ES-I3 (cell line): Measurements from ENCODE around the gene HOOK2.
"Not testable (repeated sequence)": the region's sequence is repeated elsewhere in the genome, so short reads cannot be mapped to it uniquely, and the experiment has no call there.

ENCODE experiments used
- H3K36me3 ChIP-seq: 2 replicates; pipeline ENCODE4 v1.6.1; 2013; ENCODE audit warnings: mild to moderate bottlenecking, low read length, control low read depth, moderate library complexity; ENCODE audit not compliant: insufficient read depth
- H3K4me1 ChIP-seq: 2 replicates; pipeline ENCODE4 v1.6.1; 2013; ENCODE audit warnings: mild to moderate bottlenecking, control low read depth, low read length; ENCODE audit not compliant: insufficient read depth
- H3K9ac ChIP-seq: 2 replicates; pipeline ENCODE4 v1.6.1; 2013; ENCODE audit warnings: low read depth, mild to moderate bottlenecking, low read length, moderate library complexity
- H3K9me3 ChIP-seq: 2 replicates; pipeline ENCODE4 v1.6.1; 2013; ENCODE audit warnings: mild to moderate bottlenecking, low read length, moderate library complexity; ENCODE audit not compliant: control insufficient read depth, insufficient read depth

HOOK2 gene

GRCh38 chr19:12774588-12775555 is at the start of gene HOOK2:
TSS of gene HOOK2 (minus strand) at chr19:12775552. CDS start at chr19:12775449, 103 bp downstream.
- peak within 1 kb of the TSS; percentile 67 for H3K9ac ChIP-seq
- no peaks in the 10 kb centered on the region for H3K9me3 ChIP-seq
- H3K36me3 ChIP-seq: no peaks in the 10 kb centered on the region
- H3K4me1 ChIP-seq: no peaks in the 10 kb centered on the region; the same call in 1 of the 2 replicates

- Histone ChIP-seq H3K36me3 (no peaks in the 10 kb centered on the region), H3K9me3 (no peaks in the 10 kb centered on the region), H3K9ac (no peak overlapping the region), H3K4me1 (no peaks in the 10 kb centered on the region)
Measured at GRCh38 chr19:12821761-12822160, 46.4 kb upstream of the HOOK2 start.

- H3K9ac ChIP-seq, H3K9me3 ChIP-seq, H3K36me3 ChIP-seq, H3K4me1 ChIP-seq: not testable (repeated sequence)
Measured at GRCh38 chr19:12817810-12818209, 42.5 kb upstream of the HOOK2 start.

- H3K36me3 ChIP-seq, H3K9me3 ChIP-seq, H3K9ac ChIP-seq, H3K4me1 ChIP-seq: not testable (repeated sequence)
Measured at GRCh38 chr19:12817188-12817587, 41.8 kb upstream of the HOOK2 start.

- no peaks in the 10 kb centered on the region for H3K4me1 ChIP-seq
- no peak overlapping the region for H3K9ac ChIP-seq
- H3K9me3 ChIP-seq: no peaks in the 10 kb centered on the region
- H3K36me3 ChIP-seq: peaks cover 1% of the 10 kb centered on the region; the same call in 1 of the 2 replicates
Measured at GRCh38 chr19:12815088-12815487, 39.7 kb upstream of the HOOK2 start.

GRCh38 chr19:12806242-12807081 is 31.1 kb upstream of the HOOK2 start, which contains the start of gene RNASEH2A:
TSS of gene RNASEH2A (plus strand) at chr19:12806584. CDS start at chr19:12806674, 90 bp downstream.
- H3K9ac ChIP-seq: peak within 1 kb of the TSS; percentile 64
- H3K4me1 ChIP-seq: no peaks in the 10 kb centered on the region

GRCh38 chr19:12804051-12804450 is 28.7 kb upstream of the HOOK2 start:
- no peaks in the 10 kb centered on the region for H3K9me3 ChIP-seq
- H3K4me1 ChIP-seq: no peaks in the 10 kb centered on the region
- H3K9ac ChIP-seq: no peak overlapping the region
- peaks cover 3% of the 10 kb centered on the region; the same call in 1 of the 2 replicates for H3K36me3 ChIP-seq

More at GRCh38 chr19:12806242-12807081, 31.1 kb upstream of the HOOK2 start, which contains the start of gene RNASEH2A:
- Histone ChIP-seq H3K36me3 (peaks cover 10% of the 10 kb centered on the region), H3K9me3 (no peaks in the 10 kb centered on the region)

GRCh38 chr19:12802267-12803106 is 27.1 kb upstream of the HOOK2 start:
- Histone ChIP-seq H3K9ac (peak overlapping the region; percentile 88; the same call in 1 of the 2 replicates), H3K4me1 (no peaks in the 10 kb centered on the region), H3K9me3 (no peaks in the 10 kb centered on the region), H3K36me3 (no peaks in the 10 kb centered on the region)

- Histone ChIP-seq H3K36me3 (no peaks in the 10 kb centered on the region), H3K9ac (peak within 1 kb of the TSS; percentile 88), H3K9me3 (no peaks in the 10 kb centered on the region), H3K4me1 (no peaks in the 10 kb centered on the region)
Measured at GRCh38 chr19:12801466-12802266, 26.3 kb upstream of the HOOK2 start, which contains the start of the genes PRDX2 and THSD8. TSS of gene PRDX2 (minus strand) at chr19:12801800. CDS start at chr19:12801261, 539 bp downstream. TSS of gene THSD8 (plus strand) at chr19:12802069. CDS start at chr19:12802072, 3 bp downstream.

GRCh38 chr19:12800923-12801465 is 25.6 kb upstream of the HOOK2 start:
- Histone ChIP-seq H3K4me1 (peaks cover 4% of the 10 kb centered on the region; the same call in 1 of the 2 replicates), H3K36me3 (no peaks in the 10 kb centered on the region), H3K9ac (peak overlapping the region; percentile 88), H3K9me3 (no peaks in the 10 kb centered on the region)

- no peaks in the 10 kb centered on the region for H3K9me3 ChIP-seq
- 0 out of 2 replicates have a peak overlapping the region, but pooled peaks have one; percentile 88 for H3K9ac ChIP-seq
- no peaks in the 10 kb centered on the region for H3K36me3 ChIP-seq
- H3K4me1 ChIP-seq: peaks cover 7% of the 10 kb centered on the region; the same call in 1 of the 2 replicates
Measured at GRCh38 chr19:12800466-12800770, 25.1 kb upstream of the HOOK2 start.

GRCh38 chr19:12799742-12800465 is 24.6 kb upstream of the HOOK2 start:
- Histone ChIP-seq H3K9me3 (no peaks in the 10 kb centered on the region), H3K9ac (no peak overlapping the region), H3K36me3 (no peaks in the 10 kb centered on the region)

More at GRCh38 chr19:12799742-12800465, 24.6 kb upstream of the HOOK2 start:
- peaks cover 7% of the 10 kb centered on the region; the same call in 1 of the 2 replicates for H3K4me1 ChIP-seq
